HEK293 (cell line): Measurements from ENCODE around the gene FAM228B.
A peak's percentile ranks its signal among the peaks of the same experiment; 100 is the strongest.

Experiments
- CTCF ChIA-PET: fragments of 350-600 bp; formaldehyde crosslinking; extraction: SDS; loops from one replicate; lab custom pipeline; 2021; ENCODE audit warnings: antibody characterized with exemption; lab: Yijun Ruan, JAX
- POLR2A ChIA-PET: fragments of 300-600 bp; formaldehyde crosslinking; extraction: SDS; loops from one replicate; lab custom pipeline; 2020; ENCODE audit warnings: antibody characterized with exemption, inconsistent platforms; lab: Yijun Ruan, JAX
- H3K27ac ChIP-seq: fragments of 200-500 bp; sonication (Bioruptor generic); 2 replicates; pipeline ENCODE4 v1.5.1; 2014; ENCODE audit warnings: low read depth, low read length, control low read depth, inconsistent platforms; ENCODE audit errors: extremely low read depth
- H3K36me3 ChIP-seq, 2 experiments: fragments of 200-500 bp in 1 of 2; sonication (Bioruptor generic) in 1 of 2; 1 replicate in 1 of 2; 2 replicates in 1 of 2; pipeline ENCODE4 v1.5.1; 2014 to 2017; ENCODE audit warnings: inconsistent platforms in 2 of 2, low read length in 2 of 2; ENCODE audit not compliant: control insufficient read depth in 2 of 2, insufficient read depth in 1 of 2
- H3K4me1 ChIP-seq: fragments of 200-500 bp; sonication (Bioruptor generic); 2 replicates; pipeline ENCODE4 v1.5.1; 2014; ENCODE audit warnings: mild to moderate bottlenecking, low read length, inconsistent platforms; ENCODE audit not compliant: control insufficient read depth, insufficient read depth
- H3K4me3 ChIP-seq: 2 replicates; pipeline ENCODE4 v1.5.1; 2011; ENCODE audit warnings: low read depth, mild to moderate bottlenecking, control low read depth, low read length, moderate library complexity
- H3K9me3 ChIP-seq: fragments of 200-500 bp; sonication (Bioruptor generic); 2 replicates; pipeline ENCODE4 v1.5.1; 2014; ENCODE audit warnings: low read depth, low read length, inconsistent platforms; ENCODE audit not compliant: control insufficient read depth, insufficient read depth
- FEZF1 ChIP-seq: fragments of 450-650 bp; formaldehyde crosslinking; IDR thresholded peaks from 2 replicates; pipeline ENCODE4 v1.5.1; 2016; ENCODE audit warnings: missing biosample characterization, missing genetic modification characterization
- TRIM28 ChIP-seq: IDR thresholded peaks from 2 replicates; pipeline ENCODE4 v1.6.1; 2011; ENCODE audit warnings: low read length, control low read depth, borderline replicate concordance
- ZNF202 ChIP-seq: fragments of 450-650 bp; formaldehyde crosslinking; IDR thresholded peaks from 2 replicates; pipeline ENCODE4 v1.5.1; 2016; ENCODE audit warnings: missing biosample characterization, missing genetic modification characterization, borderline replicate concordance
- ZNF223 ChIP-seq: fragments of 450-650 bp; formaldehyde crosslinking; IDR thresholded peaks from 2 replicates; pipeline ENCODE4 v1.5.1; 2016; ENCODE audit warnings: missing biosample characterization, missing genetic modification characterization
- ZNF274 ChIP-seq, 2 experiments: fragments of 200-500 bp in 1 of 2; fragments of 450-650 bp in 1 of 2; sonication (Bioruptor generic) in 1 of 2; formaldehyde crosslinking in 1 of 2; IDR thresholded peaks; 2 replicates each; pipeline versions ENCODE4 v1.5.1 to v1.6.1; 2014 to 2016; ENCODE audit warnings: borderline replicate concordance in 1 of 2, inconsistent platforms in 1 of 2, low read length in 1 of 2, missing biosample characterization in 1 of 2, missing genetic modification characterization in 1 of 2
- ZNF501 ChIP-seq: fragments of 450-650 bp; formaldehyde crosslinking; IDR thresholded peaks from 2 replicates; pipeline ENCODE4 v1.5.1; 2016; ENCODE audit warnings: missing biosample characterization, missing genetic modification characterization
- ZNF629 ChIP-seq: fragments of 450-650 bp; formaldehyde crosslinking; IDR thresholded peaks from 2 replicates; pipeline ENCODE4 v1.5.1; 2017; ENCODE audit warnings: missing biosample characterization, missing genetic modification characterization
- ZNF677 ChIP-seq: fragments of 450-650 bp; IDR thresholded peaks from 2 replicates; pipeline ENCODE4 v1.5.0; 2018; ENCODE audit warnings: missing biosample characterization, mild to moderate bottlenecking, missing genetic modification characterization, moderate library complexity
- ZNF830 ChIP-seq: fragments of 450-650 bp; IDR thresholded peaks from 2 replicates; pipeline ENCODE4 v1.5.0; 2018; ENCODE audit warnings: missing biosample characterization, missing genetic modification characterization, low read depth, mild to moderate bottlenecking, moderate library complexity
- TF ChIP-seq, protein P1 (sequence below): fragments of 450-650 bp; formaldehyde crosslinking; IDR thresholded peaks from 2 replicates; pipeline ENCODE4 v1.5.1; 2016; ENCODE audit warnings: missing biosample characterization, missing genetic modification characterization, borderline replicate concordance
- TF ChIP-seq, protein P2 (sequence below): fragments of 450-650 bp; formaldehyde crosslinking; IDR thresholded peaks from 2 replicates; pipeline ENCODE4 v1.5.1; 2016; ENCODE audit warnings: missing biosample characterization, missing genetic modification characterization, low read depth
- TF ChIP-seq, protein P3 (sequence below): fragments of 450-650 bp; formaldehyde crosslinking; IDR thresholded peaks from 2 replicates; pipeline ENCODE4 v1.5.1; 2016; ENCODE audit warnings: missing biosample characterization, missing genetic modification characterization
- TF ChIP-seq, protein P4 (sequence below): fragments of 450-650 bp; IDR thresholded peaks from 2 replicates; pipeline ENCODE4 v1.5.1; 2018; ENCODE audit warnings: missing biosample characterization, missing genetic modification characterization

FAM228B gene

DNA sequence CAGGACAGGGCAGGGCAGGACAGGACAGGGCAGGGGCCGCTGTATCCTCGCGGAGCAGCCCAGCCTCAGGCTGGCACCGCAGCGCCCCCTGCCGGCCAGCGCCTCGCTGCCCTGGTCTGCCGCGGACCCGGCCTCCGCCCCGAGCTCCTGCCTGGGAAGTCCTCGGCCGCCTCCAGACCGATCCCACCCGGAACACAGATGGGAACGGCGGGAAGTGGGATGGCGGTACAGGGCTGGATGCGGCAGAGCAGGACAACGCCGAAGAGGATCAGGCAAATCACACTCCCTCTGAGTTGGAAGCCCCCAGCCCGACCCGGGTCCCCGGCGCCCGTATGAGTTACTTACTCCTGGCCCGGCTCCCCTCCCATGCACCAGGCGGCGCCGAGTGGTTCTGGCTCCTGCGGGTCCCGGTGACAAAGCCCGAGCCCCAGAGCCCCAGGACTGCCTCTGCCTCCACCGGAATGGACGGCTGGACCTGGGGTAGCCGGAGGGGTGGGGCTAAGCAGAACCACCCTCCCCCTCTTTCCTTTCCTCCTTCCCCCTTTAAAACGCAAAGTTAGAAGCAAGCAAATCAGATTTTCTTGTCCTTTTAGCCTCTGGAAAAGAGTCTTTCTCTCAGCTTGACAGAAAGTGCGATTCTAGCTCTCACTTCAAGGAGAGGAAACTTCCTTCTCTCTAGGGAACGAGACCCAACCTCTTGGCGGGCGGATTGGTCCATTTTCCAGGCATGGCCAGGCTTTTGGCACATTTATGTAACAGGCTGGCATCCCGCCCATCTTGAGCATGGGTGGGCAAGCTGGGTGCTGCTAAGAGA lies 38.7 kb upstream of the FAM228B start, which contains the start of gene TP53I3 (continued):
- TF ChIP-seq, protein P1, sequence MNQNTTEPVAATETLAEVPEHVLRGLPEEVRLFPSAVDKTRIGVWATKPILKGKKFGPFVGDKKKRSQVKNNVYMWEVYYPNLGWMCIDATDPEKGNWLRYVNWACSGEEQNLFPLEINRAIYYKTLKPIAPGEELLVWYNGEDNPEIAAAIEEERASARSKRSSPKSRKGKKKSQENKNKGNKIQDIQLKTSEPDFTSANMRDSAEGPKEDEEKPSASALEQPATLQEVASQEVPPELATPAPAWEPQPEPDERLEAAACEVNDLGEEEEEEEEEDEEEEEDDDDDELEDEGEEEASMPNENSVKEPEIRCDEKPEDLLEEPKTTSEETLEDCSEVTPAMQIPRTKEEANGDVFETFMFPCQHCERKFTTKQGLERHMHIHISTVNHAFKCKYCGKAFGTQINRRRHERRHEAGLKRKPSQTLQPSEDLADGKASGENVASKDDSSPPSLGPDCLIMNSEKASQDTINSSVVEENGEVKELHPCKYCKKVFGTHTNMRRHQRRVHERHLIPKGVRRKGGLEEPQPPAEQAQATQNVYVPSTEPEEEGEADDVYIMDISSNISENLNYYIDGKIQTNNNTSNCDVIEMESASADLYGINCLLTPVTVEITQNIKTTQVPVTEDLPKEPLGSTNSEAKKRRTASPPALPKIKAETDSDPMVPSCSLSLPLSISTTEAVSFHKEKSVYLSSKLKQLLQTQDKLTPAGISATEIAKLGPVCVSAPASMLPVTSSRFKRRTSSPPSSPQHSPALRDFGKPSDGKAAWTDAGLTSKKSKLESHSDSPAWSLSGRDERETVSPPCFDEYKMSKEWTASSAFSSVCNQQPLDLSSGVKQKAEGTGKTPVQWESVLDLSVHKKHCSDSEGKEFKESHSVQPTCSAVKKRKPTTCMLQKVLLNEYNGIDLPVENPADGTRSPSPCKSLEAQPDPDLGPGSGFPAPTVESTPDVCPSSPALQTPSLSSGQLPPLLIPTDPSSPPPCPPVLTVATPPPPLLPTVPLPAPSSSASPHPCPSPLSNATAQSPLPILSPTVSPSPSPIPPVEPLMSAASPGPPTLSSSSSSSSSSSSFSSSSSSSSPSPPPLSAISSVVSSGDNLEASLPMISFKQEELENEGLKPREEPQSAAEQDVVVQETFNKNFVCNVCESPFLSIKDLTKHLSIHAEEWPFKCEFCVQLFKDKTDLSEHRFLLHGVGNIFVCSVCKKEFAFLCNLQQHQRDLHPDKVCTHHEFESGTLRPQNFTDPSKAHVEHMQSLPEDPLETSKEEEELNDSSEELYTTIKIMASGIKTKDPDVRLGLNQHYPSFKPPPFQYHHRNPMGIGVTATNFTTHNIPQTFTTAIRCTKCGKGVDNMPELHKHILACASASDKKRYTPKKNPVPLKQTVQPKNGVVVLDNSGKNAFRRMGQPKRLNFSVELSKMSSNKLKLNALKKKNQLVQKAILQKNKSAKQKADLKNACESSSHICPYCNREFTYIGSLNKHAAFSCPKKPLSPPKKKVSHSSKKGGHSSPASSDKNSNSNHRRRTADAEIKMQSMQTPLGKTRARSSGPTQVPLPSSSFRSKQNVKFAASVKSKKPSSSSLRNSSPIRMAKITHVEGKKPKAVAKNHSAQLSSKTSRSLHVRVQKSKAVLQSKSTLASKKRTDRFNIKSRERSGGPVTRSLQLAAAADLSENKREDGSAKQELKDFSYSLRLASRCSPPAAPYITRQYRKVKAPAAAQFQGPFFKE (tag by site-specific recombination) = no peak
- TF ChIP-seq, protein P2, sequence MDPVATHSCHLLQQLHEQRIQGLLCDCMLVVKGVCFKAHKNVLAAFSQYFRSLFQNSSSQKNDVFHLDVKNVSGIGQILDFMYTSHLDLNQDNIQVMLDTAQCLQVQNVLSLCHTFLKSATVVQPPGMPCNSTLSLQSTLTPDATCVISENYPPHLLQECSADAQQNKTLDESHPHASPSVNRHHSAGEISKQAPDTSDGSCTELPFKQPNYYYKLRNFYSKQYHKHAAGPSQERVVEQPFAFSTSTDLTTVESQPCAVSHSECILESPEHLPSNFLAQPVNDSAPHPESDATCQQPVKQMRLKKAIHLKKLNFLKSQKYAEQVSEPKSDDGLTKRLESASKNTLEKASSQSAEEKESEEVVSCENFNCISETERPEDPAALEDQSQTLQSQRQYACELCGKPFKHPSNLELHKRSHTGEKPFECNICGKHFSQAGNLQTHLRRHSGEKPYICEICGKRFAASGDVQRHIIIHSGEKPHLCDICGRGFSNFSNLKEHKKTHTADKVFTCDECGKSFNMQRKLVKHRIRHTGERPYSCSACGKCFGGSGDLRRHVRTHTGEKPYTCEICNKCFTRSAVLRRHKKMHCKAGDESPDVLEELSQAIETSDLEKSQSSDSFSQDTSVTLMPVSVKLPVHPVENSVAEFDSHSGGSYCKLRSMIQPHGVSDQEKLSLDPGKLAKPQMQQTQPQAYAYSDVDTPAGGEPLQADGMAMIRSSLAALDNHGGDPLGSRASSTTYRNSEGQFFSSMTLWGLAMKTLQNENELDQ (tag by site-specific recombination) = no peak
- TF ChIP-seq FEZF1 (tag by site-specific recombination) (no peak), ZNF629 (tag by site-specific recombination) (peak; percentile 28; the same call in 1 of the 2 replicates), ZNF274 (IDR thresholded peaks at IDR 0.05; ENCODE audit: low read length) (no peak), ZNF274 (tag by site-specific recombination; IDR thresholded peaks at IDR 0.05; ENCODE audit: borderline replicate concordance) (no peak), ZNF501 (tag by site-specific recombination) (peak; percentile 93)
- TF ChIP-seq, protein P3, sequence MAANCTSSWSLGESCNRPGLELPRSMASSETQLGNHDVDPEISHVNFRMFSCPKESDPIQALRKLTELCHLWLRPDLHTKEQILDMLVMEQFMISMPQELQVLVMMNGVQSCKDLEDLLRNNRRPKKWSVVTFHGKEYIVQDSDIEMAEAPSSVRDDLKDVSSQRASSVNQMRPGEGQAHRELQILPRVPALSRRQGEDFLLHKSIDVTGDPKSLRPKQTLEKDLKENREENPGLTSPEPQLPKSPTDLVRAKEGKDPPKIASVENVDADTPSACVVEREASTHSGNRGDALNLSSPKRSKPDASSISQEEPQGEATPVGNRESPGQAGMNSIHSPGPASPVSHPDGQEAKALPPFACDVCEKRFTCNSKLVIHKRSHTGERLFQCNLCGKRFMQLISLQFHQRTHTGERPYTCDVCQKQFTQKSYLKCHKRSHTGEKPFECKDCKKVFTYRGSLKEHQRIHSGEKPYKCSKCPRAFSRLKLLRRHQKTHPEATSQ = no peak

DNA sequence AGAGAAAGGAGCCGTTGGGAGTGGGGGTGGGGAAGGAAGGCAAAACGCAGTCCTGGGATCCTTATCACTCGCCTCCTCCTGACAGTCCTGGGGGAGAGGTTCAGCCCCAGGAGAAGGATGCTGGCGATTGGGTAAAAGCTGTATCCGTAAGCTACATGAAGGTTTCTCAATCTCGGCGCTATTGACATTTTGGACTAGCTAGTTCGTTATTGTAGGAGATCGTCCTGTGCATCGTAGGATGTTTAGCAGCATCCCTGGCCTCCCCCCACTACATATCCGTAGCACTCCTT lies 38.1 kb upstream of the FAM228B start:
- Histone ChIP-seq H3K4me3 (peak overlapping the region; percentile 68), H3K36me3 (peaks cover 3 to 39% of the 10 kb centered on the region in 2 experiments; a peak in 2 of 3 replicates)
- TF ChIP-seq, protein P4, sequence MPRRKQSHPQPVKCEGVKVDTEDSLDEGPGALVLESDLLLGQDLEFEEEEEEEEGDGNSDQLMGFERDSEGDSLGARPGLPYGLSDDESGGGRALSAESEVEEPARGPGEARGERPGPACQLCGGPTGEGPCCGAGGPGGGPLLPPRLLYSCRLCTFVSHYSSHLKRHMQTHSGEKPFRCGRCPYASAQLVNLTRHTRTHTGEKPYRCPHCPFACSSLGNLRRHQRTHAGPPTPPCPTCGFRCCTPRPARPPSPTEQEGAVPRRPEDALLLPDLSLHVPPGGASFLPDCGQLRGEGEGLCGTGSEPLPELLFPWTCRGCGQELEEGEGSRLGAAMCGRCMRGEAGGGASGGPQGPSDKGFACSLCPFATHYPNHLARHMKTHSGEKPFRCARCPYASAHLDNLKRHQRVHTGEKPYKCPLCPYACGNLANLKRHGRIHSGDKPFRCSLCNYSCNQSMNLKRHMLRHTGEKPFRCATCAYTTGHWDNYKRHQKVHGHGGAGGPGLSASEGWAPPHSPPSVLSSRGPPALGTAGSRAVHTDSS (tag by site-specific recombination) = no peak
- no peak for TF ChIP-seq ZNF223 (tag by site-specific recombination)
- TF ChIP-seq ZNF677 (tag by site-specific recombination) = no peak
- TF ChIP-seq TRIM28 = no peak
- no peak for TF ChIP-seq ZNF830
- TF ChIP-seq ZNF202 = no peak
- TF ChIP-seq, all 188 proteins: peak for 0
- ChIA-PET CTCF (interaction anchor here (0.6 to 3.1 kb wide), 15 partner anchors 8 to 266 kb away, joined by 3 to 23 read pairs (median 5); partner anchors contain the start of gene ATAD2B), POLR2A (interaction anchor here (1.7 to 2.4 kb wide), 2 partner anchors 9 to 159 kb away, joined by 13 to 14 read pairs; partner anchors contain the start of genes ATAD2B and SF3B6)
- Histone ChIP-seq H3K27ac (peak overlapping the region; percentile 79), H3K4me1 (no peaks in the 10 kb centered on the region), H3K9me3 (no peaks in the 10 kb centered on the region)
